Measurements from ENCODE around the gene PEX26. TPM values are rescaled to one million over a fixed set of nuclear protein-coding genes. Genes with fewer than 3 reads are reported as not detected.
"Not testable (repeated sequence)": the region's sequence is repeated elsewhere in the genome, so short reads cannot be mapped to it uniquely, and the experiment has no call there.

PEX26 gene
- polyA plus RNA-seq, 1 donor from 2014 or later, result 30.2 TPM

DNA sequence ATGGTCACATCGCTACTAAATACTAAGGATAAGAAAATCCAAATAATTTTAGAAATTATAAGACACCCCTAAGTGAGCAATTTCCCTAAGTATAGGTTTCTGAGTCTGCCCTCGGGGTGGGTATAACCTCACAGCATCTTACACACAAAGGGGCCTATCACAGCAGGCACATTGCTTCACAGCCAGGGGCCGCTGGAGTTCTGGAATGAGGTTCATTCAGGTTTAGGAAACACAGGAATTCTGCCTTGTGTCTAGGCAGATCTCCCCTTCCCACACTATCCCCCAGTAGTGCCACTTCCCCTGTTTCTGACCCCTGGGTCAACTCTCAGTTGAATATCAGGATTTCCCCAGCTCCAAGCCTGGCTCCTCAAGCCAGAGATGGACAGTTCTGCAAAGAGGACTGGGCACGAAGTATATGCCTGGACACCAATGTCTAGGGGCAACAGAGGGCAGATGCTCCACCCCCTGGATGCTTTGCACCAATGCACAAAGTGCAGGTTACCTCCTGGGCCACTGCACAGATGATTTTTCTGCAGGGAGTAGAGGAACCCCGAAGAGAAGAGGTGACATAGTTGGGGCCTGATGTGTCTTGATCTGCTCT, 44.3 kb downstream of the PEX26 start:
- Histone ChIP-seq H3F3A (ENCODE audit: insufficient read depth, low read length, poor library complexity, severe bottlenecking) (no peaks in the 10 kb centered on the region), H2AFZ (ENCODE audit: low read depth, low read length) (no peak overlapping the region), H3K27ac (ENCODE audit: low read length) (no peak overlapping the region), H3K9me2 (ENCODE audit: insufficient read depth, low read length) (no peaks in the 10 kb centered on the region), H3K9me3 (ENCODE audit: low read length) (no peaks in the 10 kb centered on the region), H3K27me3 (ENCODE audit: insufficient read depth, low read depth, low read length) (no peaks in the 10 kb centered on the region), H3K4me2 (ENCODE audit: low read length) (no peak overlapping the region), H3K4me3 (ENCODE audit: low read length) (no peak overlapping the region), H3K9ac (ENCODE audit: low read length) (no peak overlapping the region), H3K36me3 (ENCODE audit: insufficient read depth, low read length) (no peaks in the 10 kb centered on the region), H3K79me2 (replicated peaks; ENCODE audit: insufficient read depth, low read length) (no peaks in the 10 kb centered on the region), H4K20me1 (ENCODE audit: insufficient read depth) (no peaks in the 10 kb centered on the region)
- TF ChIP-seq RAD21 (conservative IDR thresholded peaks at IDR 0.05) (no peak), TAF1 (IDR thresholded peaks at IDR 0.05; ENCODE audit: low read depth) (no peak), MXI1 (conservative IDR thresholded peaks at IDR 0.05; ENCODE audit: poor library complexity, severe bottlenecking) (no peak), POLR2AphosphoS5 (IDR thresholded peaks at IDR 0.05) (no peak), EP300 (conservative IDR thresholded peaks at IDR 0.05; ENCODE audit: poor library complexity, severe bottlenecking) (no peak), SMC3 (conservative IDR thresholded peaks at IDR 0.05; ENCODE audit: poor library complexity) (no peak), EZH2 (IDR thresholded peaks at IDR 0.05; ENCODE audit: borderline replicate concordance, insufficient read depth, low read length, poor library complexity, severe bottlenecking) (no peak)
- TF ChIP-seq, protein P1, sequence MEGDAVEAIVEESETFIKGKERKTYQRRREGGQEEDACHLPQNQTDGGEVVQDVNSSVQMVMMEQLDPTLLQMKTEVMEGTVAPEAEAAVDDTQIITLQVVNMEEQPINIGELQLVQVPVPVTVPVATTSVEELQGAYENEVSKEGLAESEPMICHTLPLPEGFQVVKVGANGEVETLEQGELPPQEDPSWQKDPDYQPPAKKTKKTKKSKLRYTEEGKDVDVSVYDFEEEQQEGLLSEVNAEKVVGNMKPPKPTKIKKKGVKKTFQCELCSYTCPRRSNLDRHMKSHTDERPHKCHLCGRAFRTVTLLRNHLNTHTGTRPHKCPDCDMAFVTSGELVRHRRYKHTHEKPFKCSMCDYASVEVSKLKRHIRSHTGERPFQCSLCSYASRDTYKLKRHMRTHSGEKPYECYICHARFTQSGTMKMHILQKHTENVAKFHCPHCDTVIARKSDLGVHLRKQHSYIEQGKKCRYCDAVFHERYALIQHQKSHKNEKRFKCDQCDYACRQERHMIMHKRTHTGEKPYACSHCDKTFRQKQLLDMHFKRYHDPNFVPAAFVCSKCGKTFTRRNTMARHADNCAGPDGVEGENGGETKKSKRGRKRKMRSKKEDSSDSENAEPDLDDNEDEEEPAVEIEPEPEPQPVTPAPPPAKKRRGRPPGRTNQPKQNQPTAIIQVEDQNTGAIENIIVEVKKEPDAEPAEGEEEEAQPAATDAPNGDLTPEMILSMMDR (IDR thresholded peaks at IDR 0.05; ENCODE audit: poor library complexity, severe bottlenecking), result no peak
- TF ChIP-seq, protein P2, sequence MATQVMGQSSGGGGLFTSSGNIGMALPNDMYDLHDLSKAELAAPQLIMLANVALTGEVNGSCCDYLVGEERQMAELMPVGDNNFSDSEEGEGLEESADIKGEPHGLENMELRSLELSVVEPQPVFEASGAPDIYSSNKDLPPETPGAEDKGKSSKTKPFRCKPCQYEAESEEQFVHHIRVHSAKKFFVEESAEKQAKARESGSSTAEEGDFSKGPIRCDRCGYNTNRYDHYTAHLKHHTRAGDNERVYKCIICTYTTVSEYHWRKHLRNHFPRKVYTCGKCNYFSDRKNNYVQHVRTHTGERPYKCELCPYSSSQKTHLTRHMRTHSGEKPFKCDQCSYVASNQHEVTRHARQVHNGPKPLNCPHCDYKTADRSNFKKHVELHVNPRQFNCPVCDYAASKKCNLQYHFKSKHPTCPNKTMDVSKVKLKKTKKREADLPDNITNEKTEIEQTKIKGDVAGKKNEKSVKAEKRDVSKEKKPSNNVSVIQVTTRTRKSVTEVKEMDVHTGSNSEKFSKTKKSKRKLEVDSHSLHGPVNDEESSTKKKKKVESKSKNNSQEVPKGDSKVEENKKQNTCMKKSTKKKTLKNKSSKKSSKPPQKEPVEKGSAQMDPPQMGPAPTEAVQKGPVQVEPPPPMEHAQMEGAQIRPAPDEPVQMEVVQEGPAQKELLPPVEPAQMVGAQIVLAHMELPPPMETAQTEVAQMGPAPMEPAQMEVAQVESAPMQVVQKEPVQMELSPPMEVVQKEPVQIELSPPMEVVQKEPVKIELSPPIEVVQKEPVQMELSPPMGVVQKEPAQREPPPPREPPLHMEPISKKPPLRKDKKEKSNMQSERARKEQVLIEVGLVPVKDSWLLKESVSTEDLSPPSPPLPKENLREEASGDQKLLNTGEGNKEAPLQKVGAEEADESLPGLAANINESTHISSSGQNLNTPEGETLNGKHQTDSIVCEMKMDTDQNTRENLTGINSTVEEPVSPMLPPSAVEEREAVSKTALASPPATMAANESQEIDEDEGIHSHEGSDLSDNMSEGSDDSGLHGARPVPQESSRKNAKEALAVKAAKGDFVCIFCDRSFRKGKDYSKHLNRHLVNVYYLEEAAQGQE (IDR thresholded peaks at IDR 0.05; ENCODE audit: borderline replicate concordance), result no peak

DNA sequence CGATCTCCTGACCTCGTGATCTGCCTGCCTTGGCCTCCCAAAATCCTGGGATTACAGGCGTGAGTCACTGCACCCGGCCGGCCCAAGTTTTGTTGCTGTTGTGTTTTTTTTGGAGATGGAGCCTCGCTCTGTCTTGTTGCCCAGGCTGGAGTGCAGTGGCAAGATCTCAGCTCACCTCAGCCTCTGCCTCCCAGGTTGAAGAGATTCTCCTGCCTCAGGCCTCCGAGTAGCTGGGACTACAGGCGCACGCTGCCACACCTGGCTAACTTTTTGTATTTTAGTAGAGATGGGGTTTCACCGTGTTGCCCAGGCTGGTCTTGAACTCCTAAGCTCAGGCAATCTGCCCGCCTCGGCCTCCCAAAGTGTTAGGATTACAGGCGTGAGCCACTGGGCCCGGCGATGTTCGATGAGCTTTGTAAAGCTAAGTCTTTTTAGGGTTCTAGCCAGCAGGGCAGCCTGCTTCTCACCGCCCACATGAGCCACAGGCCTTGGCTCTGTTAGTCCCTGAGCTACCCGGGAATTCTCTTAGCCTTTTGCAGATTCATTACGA, 45.8 kb downstream of the PEX26 start:
- not testable (repeated sequence) for H3K9ac ChIP-seq (ENCODE audit: low read length); H4K20me1 ChIP-seq (ENCODE audit: insufficient read depth); H3K4me2 ChIP-seq (ENCODE audit: low read length); H3F3A ChIP-seq (ENCODE audit: insufficient read depth, low read length, poor library complexity, severe bottlenecking); H3K36me3 ChIP-seq (ENCODE audit: insufficient read depth, low read length); H3K9me2 ChIP-seq (ENCODE audit: insufficient read depth, low read length); H3K79me2 ChIP-seq (replicated peaks; ENCODE audit: insufficient read depth, low read length); H3K4me3 ChIP-seq (ENCODE audit: low read length); H3K27me3 ChIP-seq (ENCODE audit: insufficient read depth, low read depth, low read length); H3K9me3 ChIP-seq (ENCODE audit: low read length); H2AFZ ChIP-seq (ENCODE audit: low read depth, low read length); H3K27ac ChIP-seq (ENCODE audit: low read length)

Data from neural cell (in vitro differentiated cells).